OCI-LY7 (cell line): ENCODE measurements around the gene CFAP119. TPM values are rescaled to one million over a fixed set of nuclear protein-coding genes. Genes with fewer than 3 reads are reported as not detected.

ENCODE experiments used
- BruUV-seq: library from RNA; stranded (reverse); fragments of 400-500 nt; replicated peaks from 2 replicates; lab custom pipeline; 2021; lab: Mats Ljungman, UMichigan
- CTCF ChIA-PET: fragments of 300-600 bp; sonication (Branson Sonifier 250); formaldehyde crosslinking; loops from one replicate; lab custom pipeline; 2022; ENCODE audit warnings: antibody characterized with exemption; ENCODE audit not compliant: unreplicated experiment; lab: Charles Lee
- POLR2A ChIA-PET: fragments of 300-600 bp; sonication (Branson Sonifier 250); formaldehyde crosslinking; loops from one replicate; lab custom pipeline; 2022; ENCODE audit warnings: antibody characterized with exemption; lab: Charles Lee
- DNase-seq: peaks from one replicate; pipeline ENCODE4 v3.0.0-alpha.2; 2015; ENCODE audit warnings: low spot score
- H2AFZ ChIP-seq: fragments of 200-600 bp; sonication (generic), shearing (Covaris generic); 2 replicates; pipeline ENCODE4 v1.6.1; 2014; ENCODE audit warnings: mild to moderate bottlenecking, antibody characterized with exemption, low read length, moderate library complexity
- H3K27ac ChIP-seq: fragments of 200-600 bp; sonication (generic); 2 replicates; pipeline ENCODE4 v1.5.1; 2014; ENCODE audit warnings: mixed run types, low read depth, mild to moderate bottlenecking, moderate library complexity, low read length, inconsistent platforms; ENCODE audit not compliant: poor library complexity, severe bottlenecking
- H3K36me3 ChIP-seq: fragments of 200-600 bp; sonication (generic); 2 replicates; pipeline ENCODE4 v1.6.1; 2014; ENCODE audit warnings: mild to moderate bottlenecking, antibody characterized with exemption, low read length, moderate library complexity, mixed read lengths; ENCODE audit not compliant: insufficient read depth
- H3K4me1 ChIP-seq: fragments of 200-600 bp; sonication (generic); 2 replicates; pipeline ENCODE4 v1.5.1; 2014; ENCODE audit warnings: mild to moderate bottlenecking, low read length; ENCODE audit not compliant: insufficient read depth, poor library complexity, severe bottlenecking
- H3K4me2 ChIP-seq: fragments of 200-600 bp; sonication (generic); 2 replicates; pipeline ENCODE4 v1.6.1; 2014; ENCODE audit warnings: mild to moderate bottlenecking, low read length
- H3K4me3 ChIP-seq: fragments of 200-600 bp; sonication (generic); 2 replicates; pipeline ENCODE4 v1.5.1; 2014; ENCODE audit warnings: mild to moderate bottlenecking, low read depth, low read length; ENCODE audit not compliant: poor library complexity, severe bottlenecking
- H3K79me2 ChIP-seq: fragments of 200-600 bp; sonication (generic); 2 replicates; pipeline ENCODE4 v1.6.1; 2016; ENCODE audit warnings: low read depth, mild to moderate bottlenecking, low read length, moderate library complexity, mixed read lengths; ENCODE audit not compliant: insufficient read depth
- H3K9me2 ChIP-seq: fragments of 200-600 bp; sonication (generic); 2 replicates; pipeline ENCODE4 v1.6.1; 2016; ENCODE audit warnings: mild to moderate bottlenecking, low read length, mixed read lengths; ENCODE audit not compliant: insufficient read depth
- H3K9me3 ChIP-seq: fragments of 200-600 bp; sonication (generic); 2 replicates; pipeline ENCODE4 v1.6.1; 2014; ENCODE audit warnings: mild to moderate bottlenecking, mixed run types, low read length, mixed read lengths
- H4K20me1 ChIP-seq: fragments of 200-600 bp; sonication (generic); 2 replicates; pipeline ENCODE4 v1.6.1; 2014; ENCODE audit warnings: mild to moderate bottlenecking, antibody characterized with exemption, low read length, moderate library complexity, mixed read lengths; ENCODE audit not compliant: insufficient read depth
- EZH2phosphoT487 ChIP-seq: fragments of 200-600 bp; sonication (generic); IDR thresholded peaks from 2 replicates; pipeline ENCODE4 v1.6.1; 2018; ENCODE audit warnings: low read depth, borderline replicate concordance, mild to moderate bottlenecking, mixed run types, antibody characterized with exemption, low read length, moderate library complexity, mixed read lengths
- intact Hi-C: fragments of 100-400 bp; cut with micrococcal nuclease; formaldehyde crosslinking; loops from one replicate; pipeline ENCODE4 v1.10.0; 2022; ENCODE audit not compliant: unreplicated experiment
- total RNA-seq, 2 experiments: library from RNA; depleted of rRNA in 1 of 2; stranded (reverse); fragments of >200 nt in 1 of 2; shearing (Covaris generic) in 1 of 2; gene quantifications; 2 replicates each; pipeline ENCODE4 v1.2.3, GENCODE V29; 2014 to 2022
- TF ChIP-seq, protein P1 (sequence below): fragments of 200-600 bp; sonication (generic); conservative IDR thresholded peaks from 2 replicates; pipeline ENCODE4 v1.5.1; 2014; ENCODE audit warnings: mild to moderate bottlenecking, antibody characterized with exemption, low read length, moderate library complexity, mixed read lengths

The CFAP119 gene
- total RNA-seq, 2 experiments from 2014 or later, result 25.0 to 27.4 TPM

DNA sequence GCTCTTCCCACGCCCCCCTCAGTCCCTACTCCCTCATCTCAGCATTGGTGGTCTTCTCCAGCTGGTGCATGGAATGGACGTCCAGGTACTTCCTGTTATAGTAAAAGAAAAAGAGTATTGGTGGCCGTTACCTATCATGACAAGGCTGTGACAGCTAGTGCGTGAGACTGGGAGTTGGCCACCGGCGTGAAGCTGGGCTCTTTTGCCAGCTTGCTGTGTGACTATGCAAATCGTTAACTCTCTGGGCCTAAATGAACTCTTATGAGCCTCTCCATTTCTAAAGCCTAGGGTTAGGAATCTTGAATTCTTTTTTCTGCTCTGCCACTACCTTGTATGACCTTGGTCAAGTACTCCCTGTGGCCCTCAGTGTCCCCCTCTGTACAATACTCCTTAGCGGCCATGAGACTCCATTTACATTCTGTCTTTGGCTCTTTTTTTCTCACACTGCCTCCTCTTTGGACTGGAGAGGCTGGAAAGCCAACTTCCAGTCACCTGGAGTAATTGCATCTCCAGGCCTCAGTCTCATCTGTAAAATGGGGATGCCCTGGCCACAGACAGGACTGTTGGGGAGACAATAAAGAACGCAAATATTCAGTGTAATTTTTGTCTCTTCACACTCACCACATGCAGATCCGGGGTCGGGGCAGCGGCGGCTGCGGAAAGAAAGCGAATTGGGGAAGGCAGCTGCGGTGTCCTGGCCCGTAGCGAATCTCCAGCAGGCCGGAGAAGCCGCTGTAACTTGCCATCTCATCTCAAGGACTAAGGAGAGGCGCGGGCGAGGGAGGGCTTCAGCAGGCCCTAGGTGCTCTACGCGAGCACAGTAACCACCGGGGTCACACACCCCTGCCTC, 1.1 kb downstream of the CFAP119 start:
- no peaks in the 10 kb centered on the region for H3K9me3 ChIP-seq
- peak overlapping the region; percentile 95 for H3K4me2 ChIP-seq
- H3K4me3 ChIP-seq, result peak overlapping the region; percentile 84
- peaks cover 45% of the 10 kb centered on the region for H3K4me1 ChIP-seq
- H3K27ac ChIP-seq, result peak overlapping the region; percentile 57
- intact Hi-C loops, result no loop called here
- no peak for DNase-seq
- no peaks in the 10 kb centered on the region for H3K9me2 ChIP-seq
- TSS peak; percentile 49 for BruUV-seq
- TF ChIP-seq EZH2phosphoT487, result no peak
- TF ChIP-seq, protein P1, sequence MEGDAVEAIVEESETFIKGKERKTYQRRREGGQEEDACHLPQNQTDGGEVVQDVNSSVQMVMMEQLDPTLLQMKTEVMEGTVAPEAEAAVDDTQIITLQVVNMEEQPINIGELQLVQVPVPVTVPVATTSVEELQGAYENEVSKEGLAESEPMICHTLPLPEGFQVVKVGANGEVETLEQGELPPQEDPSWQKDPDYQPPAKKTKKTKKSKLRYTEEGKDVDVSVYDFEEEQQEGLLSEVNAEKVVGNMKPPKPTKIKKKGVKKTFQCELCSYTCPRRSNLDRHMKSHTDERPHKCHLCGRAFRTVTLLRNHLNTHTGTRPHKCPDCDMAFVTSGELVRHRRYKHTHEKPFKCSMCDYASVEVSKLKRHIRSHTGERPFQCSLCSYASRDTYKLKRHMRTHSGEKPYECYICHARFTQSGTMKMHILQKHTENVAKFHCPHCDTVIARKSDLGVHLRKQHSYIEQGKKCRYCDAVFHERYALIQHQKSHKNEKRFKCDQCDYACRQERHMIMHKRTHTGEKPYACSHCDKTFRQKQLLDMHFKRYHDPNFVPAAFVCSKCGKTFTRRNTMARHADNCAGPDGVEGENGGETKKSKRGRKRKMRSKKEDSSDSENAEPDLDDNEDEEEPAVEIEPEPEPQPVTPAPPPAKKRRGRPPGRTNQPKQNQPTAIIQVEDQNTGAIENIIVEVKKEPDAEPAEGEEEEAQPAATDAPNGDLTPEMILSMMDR, result no peak
- H3K79me2 ChIP-seq, result peaks cover 20% of the 10 kb centered on the region; the same call in 1 of the 2 replicates
- peaks cover 69% of the 10 kb centered on the region for H3K36me3 ChIP-seq
- no peaks in the 10 kb centered on the region for H4K20me1 ChIP-seq
- H2AFZ ChIP-seq, result peak overlapping the region; percentile 65; the same call in 1 of the 2 replicates
- ChIA-PET POLR2A (interaction anchor here (0.6 to 1.0 kb wide), 3 partner anchors 10 to 419 kb away, joined by 3 to 5 read pairs (median 3); partner anchors contain the start of genes FUS and PHKG2), CTCF (interaction anchor here (0.6 to 0.7 kb wide), 2 partner anchors 64 to 241 kb away, joined by 3 to 8 read pairs; no protein-coding TSS in a partner anchor)

DNA sequence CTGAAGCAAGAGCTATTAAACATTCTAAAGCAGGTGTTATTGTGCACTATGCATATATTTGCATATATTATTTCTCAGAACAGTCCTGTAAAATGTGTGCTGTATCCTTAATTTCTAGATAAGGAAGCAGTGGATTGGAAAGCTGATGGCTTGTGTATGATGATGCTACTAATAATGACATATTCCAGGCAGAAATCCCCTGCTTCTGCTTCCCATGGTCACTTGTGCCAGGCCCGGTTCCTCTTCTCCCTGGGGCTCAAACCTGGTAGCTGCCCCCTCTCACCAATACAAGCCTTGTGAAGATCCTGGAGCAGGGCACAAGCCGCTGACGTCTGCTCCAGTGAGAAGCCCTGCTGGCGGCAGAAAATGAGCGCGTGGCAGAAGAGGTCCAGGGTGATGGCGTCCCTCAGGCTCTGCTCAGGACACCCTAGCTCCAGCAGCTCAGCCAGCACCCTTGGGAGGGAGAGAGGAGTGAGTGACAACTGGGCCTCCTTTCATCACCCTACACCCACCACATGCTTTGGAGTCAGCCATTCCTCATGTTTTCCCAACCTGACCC, 1.8 kb downstream of the CFAP119 start:
- Histone ChIP-seq H3K36me3 (peaks cover 64% of the 10 kb centered on the region), H3K9me2 (no peaks in the 10 kb centered on the region), H4K20me1 (no peaks in the 10 kb centered on the region), H3K27ac (peak overlapping the region; percentile 57), H3K4me3 (peak overlapping the region; percentile 84), H3K4me2 (peak overlapping the region; percentile 95), H3K4me1 (peaks cover 45% of the 10 kb centered on the region), H2AFZ (no peak overlapping the region), H3K79me2 (peaks cover 20% of the 10 kb centered on the region; the same call in 1 of the 2 replicates), H3K9me3 (no peaks in the 10 kb centered on the region)
- CTCF ChIA-PET, result interaction anchor here (0.6 kb wide), 1 partner anchor 242 kb away, joined by 8 read pairs; no protein-coding TSS in a partner anchor
- BruUV-seq, result no TSS peak
- POLR2A ChIA-PET, result interaction anchor here (0.6 to 1.0 kb wide), 4 partner anchors 9 to 420 kb away, joined by 3 to 5 read pairs (median 3); partner anchors contain the start of genes FUS and PHKG2
- TF ChIP-seq, protein P1, result no peak
- no peak for TF ChIP-seq EZH2phosphoT487
- intact Hi-C loops, result no loop called here
- no peak for DNase-seq
